HFFc6 (cell line): ENCODE measurements around the gene PIP4P1. TPM values are rescaled to one million over a fixed set of nuclear protein-coding genes. Genes with fewer than 3 reads are reported as not detected.
A peak's percentile ranks its signal among the peaks of the same experiment; 100 is the strongest.

ENCODE experiments used
- DNase-seq: peaks from one replicate; pipeline ENCODE4 v3.0.0-alpha.2; 2018
- H3K27ac Mint-ChIP-seq: 2 replicates; pipeline ENCODE4 v1.8.0; 2020; ENCODE audit warnings: mild to moderate bottlenecking, mixed read lengths
- H3K27me3 Mint-ChIP-seq: 2 replicates; pipeline ENCODE4 v1.8.0; 2021; ENCODE audit warnings: mild to moderate bottlenecking, moderate library complexity, mixed read lengths; ENCODE audit not compliant: insufficient read depth
- H3K36me3 Mint-ChIP-seq: 2 replicates; pipeline ENCODE4 v1.8.0; 2021; ENCODE audit warnings: low read depth, mixed read lengths
- H3K4me1 Mint-ChIP-seq: 2 replicates; pipeline ENCODE4 v1.8.0; 2020; ENCODE audit warnings: low read depth, mixed read lengths
- H3K4me3 Mint-ChIP-seq: 2 replicates; pipeline ENCODE4 v1.8.0; 2020; ENCODE audit warnings: mild to moderate bottlenecking, moderate library complexity, mixed read lengths
- H3K9me3 Mint-ChIP-seq: 2 replicates; pipeline ENCODE4 v1.8.0; 2020; ENCODE audit warnings: mild to moderate bottlenecking, mixed read lengths
- CTCF ChIP-seq: fragments of 200-600 bp; sonication (generic); IDR thresholded peaks from 2 replicates; pipeline ENCODE4 v1.5.0; 2021; ENCODE audit warnings: antibody characterized with exemption, mild to moderate bottlenecking
- total RNA-seq, 6 experiments: library from RNA; stranded (reverse); fragmentation: NEBNext Ultra II Directional; extraction: Animal tissue kit (Norgen Biotek cat#: 25700); gene quantifications; 2 replicates in 1 of 6; 3 replicates in 5 of 6; pipeline ENCODE4 v1.2.3, GENCODE V29; 2021

Gene PIP4P1
- total RNA-seq, 6 experiments from 2014 or later: 17.0 to 20.3 (median 19.2) TPM

GRCh38 chr14:20460458-20461224 is 593 bp downstream of the PIP4P1 start:
- H3K4me1 Mint-ChIP-seq: peaks cover 26% of the 10 kb centered on the region
- no peak for DNase-seq
- no peak for TF ChIP-seq CTCF
- H3K27ac Mint-ChIP-seq: peak overlapping the region; percentile 75
- peaks cover 16% of the 10 kb centered on the region; the same call in 1 of the 2 replicates for H3K36me3 Mint-ChIP-seq
- H3K9me3 Mint-ChIP-seq: no peaks in the 10 kb centered on the region
- H3K4me3 Mint-ChIP-seq: peak overlapping the region; percentile 96
- H3K27me3 Mint-ChIP-seq: peaks cover 7% of the 10 kb centered on the region

GRCh38 chr14:20458031-20458789 is 3.0 kb downstream of the PIP4P1 start:
- H3K4me3 Mint-ChIP-seq: no peak overlapping the region
- H3K36me3 Mint-ChIP-seq: peaks cover 16% of the 10 kb centered on the region; the same call in 1 of the 2 replicates
- no peak for DNase-seq
- peak overlapping the region; percentile 55; the same call in 1 of the 2 replicates for H3K27ac Mint-ChIP-seq
- peaks cover 26% of the 10 kb centered on the region for H3K4me1 Mint-ChIP-seq
- peaks cover 2% of the 10 kb centered on the region; the same call in 1 of the 2 replicates for H3K27me3 Mint-ChIP-seq
- no peaks in the 10 kb centered on the region for H3K9me3 Mint-ChIP-seq
- no peak for TF ChIP-seq CTCF

- H3K27ac Mint-ChIP-seq: no peak overlapping the region
- TF ChIP-seq CTCF: no peak
Measured at GRCh38 chr14:20456971-20457370, 4.3 kb downstream of the PIP4P1 start.

GRCh38 chr14:20455355-20456300 is 5.6 kb downstream of the PIP4P1 start:
- Mint-ChIP-seq H3K4me1 (peaks cover 15% of the 10 kb centered on the region), H3K27me3 (peaks cover 2% of the 10 kb centered on the region; the same call in 1 of the 2 replicates), H3K27ac (no peak overlapping the region), H3K9me3 (no peaks in the 10 kb centered on the region), H3K36me3 (peaks cover 27% of the 10 kb centered on the region), H3K4me3 (no peak overlapping the region)
- DNase-seq: peak; percentile 84
- no peak for TF ChIP-seq CTCF

More at GRCh38 chr14:20456971-20457370, 4.3 kb downstream of the PIP4P1 start:
- peaks cover 21% of the 10 kb centered on the region; the same call in 1 of the 2 replicates for H3K36me3 Mint-ChIP-seq
- H3K4me1 Mint-ChIP-seq: peaks cover 21% of the 10 kb centered on the region
- DNase-seq: no peak
- H3K27me3 Mint-ChIP-seq: peaks cover 2% of the 10 kb centered on the region; the same call in 1 of the 2 replicates
- H3K9me3 Mint-ChIP-seq: no peaks in the 10 kb centered on the region
- H3K4me3 Mint-ChIP-seq: no peak overlapping the region
